Motor neuron (in vitro differentiated cells): ENCODE data around the gene KCNQ1. TPM values are rescaled to one million over a fixed set of nuclear protein-coding genes. Genes with fewer than 3 reads are reported as not detected.

Experiments
- ATAC-seq, 8 experiments: fragments of 200-7000 bp; cut with Tn5 transposase; replicated peaks in 6 of 8; 2 replicates each; pipeline ENCODE4 v1.8.0; 2021; ENCODE audit warnings: mild to moderate bottlenecking in 8 of 8, moderate library complexity in 8 of 8
- H3K27ac ChIP-seq, 2 donors: fragments of 250-450 bp; sonication (Bioruptor Pico); 2 replicates each; pipeline ENCODE4 v1.9.0; 2021; ENCODE audit warnings: antibody characterized with exemption in 2 of 2, mild to moderate bottlenecking in 2 of 2, moderate library complexity in 1 of 2
- H3K4me1 ChIP-seq, 2 donors: fragments of 250-450 bp; sonication (Bioruptor Pico); replicated peaks in 1 of 2; 2 replicates each; pipeline ENCODE4 v1.6.1; 2021; ENCODE audit warnings: antibody characterized with exemption in 2 of 2, mild to moderate bottlenecking in 2 of 2, moderate library complexity in 1 of 2
- H3K4me3 ChIP-seq, 5 donors: fragments of 250-450 bp; sonication (Bioruptor Pico); 2 replicates each; pipeline ENCODE4 v1.9.0; 2021; ENCODE audit warnings: antibody characterized with exemption in 5 of 5, mild to moderate bottlenecking in 5 of 5, moderate library complexity in 4 of 5
- WGBS, 10 experiments: fragments of 450-650 bp; shearing (Covaris generic); methylation state at CpG; one replicate each; pipeline ENCODE4 v1.0.0; 2022; 5-methylcytosine and 5-hydroxymethylcytosine counted together
- in situ Hi-C, 9 experiments: fragments of 400-800 bp; cut with MboI; loops; one replicate each; pipeline ENCODE4 v1.15.0; 2021; ENCODE audit warnings: low sequenced_read_pairs in 9 of 9, low pct_unique_long_range_greater_than_20kb in 2 of 9; ENCODE audit not compliant: unreplicated experiment in 9 of 9
- total RNA-seq, 8 experiments: library from RNA; unstranded; fragments of 300-600 nt; gene quantifications; 2 replicates each; pipeline versions ENCODE4 v1.2.3 to v1.2.4, GENCODE V29; 2022

Gene KCNQ1
- total RNA-seq, 8 experiments from 2014 or later: 0.04 to 0.66 (median 0.20) TPM; not detected in 2

DNA sequence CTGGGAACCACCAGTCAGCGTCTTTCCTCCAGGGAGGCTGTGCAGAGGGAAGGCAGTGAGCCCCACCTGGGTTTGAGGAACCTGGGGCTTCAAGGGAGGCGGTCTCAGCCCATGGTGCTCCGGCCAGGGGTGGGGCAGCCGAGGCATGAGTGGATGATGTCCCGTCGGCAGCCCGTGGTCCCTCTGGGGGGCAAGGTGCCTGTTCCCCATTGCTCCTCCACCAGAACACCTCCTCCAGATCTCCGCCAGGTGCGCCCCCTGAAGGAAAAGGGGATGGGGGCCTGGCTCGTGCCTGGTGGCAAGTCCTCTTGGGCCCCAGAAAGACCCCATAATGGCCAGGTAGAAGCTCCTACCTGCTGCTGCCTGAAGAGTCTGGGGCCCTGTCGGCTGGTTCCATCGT, 94.1 kb downstream of the KCNQ1 start:
- Histone ChIP-seq H3K4me1 (peaks cover 5% of the 10 kb centered on the region in 2 donors), H3K4me3 (no peak overlapping the region), H3K27ac (no peak overlapping the region)
- in situ Hi-C loops: loop anchor here in 8 of 9 experiments (10.0 to 25.0 kb wide), 3 partner anchors 346 to 356 kb away; partner anchors contain the start of gene CDKN1C (in 2 of the 8)
- 89 to 100% methylated on average over 2 to 6 of the region's 12 CpGs; no CpG with 5 or more reads in 8 of the 10 experiments for WGBS, 10 experiments
- no peak for ATAC-seq

DNA sequence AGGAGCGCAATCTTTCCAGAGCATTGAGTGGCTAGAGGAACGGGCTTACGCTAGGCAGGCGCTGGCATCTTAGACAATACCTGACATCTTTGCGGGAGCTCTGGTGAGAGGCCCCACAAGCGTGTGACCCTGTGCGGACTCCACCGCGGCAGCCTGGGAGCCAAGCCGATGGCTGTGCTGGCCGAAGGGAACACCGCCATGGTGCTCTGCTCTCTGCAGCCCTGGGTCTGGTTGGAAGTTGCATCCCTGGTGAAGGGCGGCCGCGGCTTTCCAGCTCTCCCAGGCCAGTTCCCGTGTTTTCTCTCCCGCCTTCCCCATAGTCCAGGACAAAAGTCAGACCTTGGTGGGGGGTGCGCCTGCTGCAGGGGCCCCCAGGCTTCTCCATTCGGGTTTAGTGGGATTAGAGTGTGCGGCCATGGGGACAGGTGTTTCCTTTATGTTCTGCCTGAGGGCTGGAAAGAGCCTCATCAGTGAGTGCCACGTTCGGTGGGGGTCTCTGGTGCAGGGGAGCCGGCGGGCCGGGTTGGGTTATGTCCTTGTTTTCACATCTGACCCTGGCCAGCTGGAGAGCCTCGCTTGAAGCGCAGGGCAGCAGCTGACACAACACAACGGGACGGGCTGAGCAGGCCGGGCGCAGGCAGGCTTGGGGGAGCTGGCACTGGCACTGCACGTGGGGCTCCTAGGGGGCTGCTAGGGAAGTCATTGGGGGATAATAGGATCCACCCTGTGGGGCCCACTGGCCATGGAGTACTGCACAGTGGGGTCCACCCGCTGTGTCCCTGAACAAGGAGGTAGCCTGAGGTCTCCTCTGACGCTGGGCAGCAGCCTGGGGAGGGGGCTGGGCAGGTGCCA, 94.8 kb downstream of the KCNQ1 start:
- in situ Hi-C loops: loop anchor here in 8 of 9 experiments (10.0 to 25.0 kb wide), 3 partner anchors 345 to 355 kb away; partner anchors contain the start of gene CDKN1C (in 2 of the 8)
- no peak overlapping the region for H3K27ac ChIP-seq
- peaks cover 0 to 3% of the 10 kb centered on the region in 2 donors for H3K4me1 ChIP-seq
- WGBS, 10 experiments: 68 to 96% (median 80%) methylated on average over 1 to 10 of the region's 34 CpGs; no CpG with 5 or more reads in 3 of the 10 experiments
- ATAC-seq: no peak
- H3K4me3 ChIP-seq: no peak overlapping the region

DNA sequence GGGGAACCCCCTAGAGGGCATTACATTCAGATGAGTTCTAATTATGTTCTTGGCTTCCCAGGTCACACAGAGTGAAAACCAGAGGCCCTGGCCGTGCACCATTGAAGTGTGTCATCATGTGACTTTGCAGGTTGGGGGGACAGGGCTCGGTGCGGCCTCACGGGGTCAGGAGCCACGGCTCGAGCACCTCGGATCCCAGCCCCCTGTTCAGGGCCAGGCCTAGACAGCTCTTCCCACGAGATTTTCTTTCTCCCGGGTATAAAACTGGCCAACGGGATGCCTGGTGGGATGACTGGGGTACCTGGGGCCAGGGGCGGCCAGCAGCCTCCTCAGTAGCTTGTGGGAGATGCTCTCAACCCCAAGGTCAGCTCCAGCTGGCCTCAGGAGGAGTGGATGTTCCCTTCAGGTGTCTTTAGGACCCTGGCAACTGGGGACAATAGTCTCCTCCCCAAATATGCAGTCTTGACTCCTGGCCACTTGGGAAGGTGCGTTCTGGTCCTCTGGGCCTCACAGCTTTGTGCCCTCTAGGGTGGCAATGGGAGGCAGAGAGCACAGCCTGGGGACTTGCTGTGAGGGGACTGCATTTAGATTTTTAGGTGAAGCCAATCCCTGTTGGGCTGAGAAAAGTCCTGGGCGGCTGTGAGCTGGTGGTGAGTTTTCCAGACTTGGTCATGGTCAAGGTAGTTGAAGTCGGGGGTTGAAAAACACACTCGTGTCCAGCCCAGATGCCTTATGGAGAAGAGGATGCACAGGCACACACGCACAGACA, 95.6 kb downstream of the KCNQ1 start:
- no peak overlapping the region for H3K27ac ChIP-seq
- no peak overlapping the region for H3K4me3 ChIP-seq
- H3K4me1 ChIP-seq: peaks cover 0 to 3% of the 10 kb centered on the region in 2 donors
- 40 to 96% (median 79%) methylated on average over 2 to 5 of the region's 16 CpGs; no CpG with 5 or more reads in 3 of the 10 experiments for WGBS, 10 experiments
- in situ Hi-C loops: loop anchor here in 1 of 9 experiments (25.0 kb wide), 1 partner anchor 347 kb away; the partner anchor contains the start of gene CDKN1C
- no peak for ATAC-seq

DNA sequence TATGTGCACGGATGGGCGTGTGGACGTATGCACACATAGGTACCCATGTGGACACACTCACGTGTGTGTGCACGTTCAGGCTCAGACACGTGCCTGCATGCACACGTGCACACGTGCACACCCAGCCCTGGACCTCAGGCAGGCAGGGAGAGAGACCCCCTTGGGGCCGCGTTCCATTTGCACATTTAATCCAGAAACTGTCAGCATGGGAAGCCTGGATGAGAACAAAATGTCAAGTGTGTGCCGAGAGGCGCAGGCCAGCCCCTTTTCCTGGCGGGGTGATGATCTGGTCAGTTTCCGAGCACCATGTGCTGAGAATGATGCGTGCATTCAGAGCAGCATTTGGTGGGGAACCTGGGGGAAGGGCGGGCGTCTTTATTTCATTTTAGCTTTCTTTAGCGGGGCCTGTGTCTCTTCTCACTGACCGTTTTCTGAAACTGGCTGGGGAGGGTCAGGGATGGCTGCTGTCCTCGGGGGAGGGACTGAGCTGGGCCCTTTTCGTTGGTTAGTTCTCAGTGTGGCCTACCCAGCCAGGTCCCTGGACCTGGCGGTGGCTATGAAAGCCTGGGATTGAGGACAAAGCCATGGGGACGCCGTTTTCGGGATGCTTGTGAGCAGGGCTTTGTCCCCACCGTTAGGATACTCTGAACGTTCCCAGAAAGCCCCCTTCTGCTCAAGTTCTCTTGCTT, 96.3 kb downstream of the KCNQ1 start:
- 0 to 98% (median 86%) methylated on average over 1 to 12 of the region's 27 CpGs; no CpG with 5 or more reads in 3 of the 10 experiments for WGBS, 10 experiments
- ATAC-seq: peak in 1 of 8 experiments; percentile 20

DNA sequence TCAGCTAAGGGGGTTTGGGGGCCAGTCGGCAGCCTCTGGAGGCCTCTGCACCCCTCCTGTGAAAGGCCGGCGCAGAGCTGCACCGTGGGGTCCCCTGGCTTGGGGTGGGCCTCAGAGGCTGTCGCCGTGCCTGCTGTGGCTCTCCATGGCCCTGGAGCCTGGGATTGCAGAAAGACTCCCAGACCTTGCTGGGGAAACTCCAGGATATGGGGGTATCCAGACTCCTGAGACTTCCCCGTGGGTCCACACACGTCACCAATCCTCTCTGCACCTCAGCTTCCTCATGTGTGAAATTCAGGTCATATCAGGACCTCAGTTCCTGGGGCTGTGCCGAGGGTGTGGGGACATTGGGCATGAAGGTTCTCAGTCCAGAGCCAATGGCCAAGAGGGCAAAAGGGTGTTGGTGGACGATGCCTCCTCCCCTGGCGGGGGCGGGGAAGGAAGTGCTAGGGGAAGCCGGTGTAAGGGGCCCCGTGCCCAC, 97.1 kb downstream of the KCNQ1 start:
- in situ Hi-C loops: loop anchor here in 1 of 9 experiments (25.0 kb wide), 1 partner anchor 345 kb away; the partner anchor contains the start of gene CDKN1C
- 0 to 90% (median 67%) methylated on average over 1 to 4 of the region's 14 CpGs; no CpG with 5 or more reads in 5 of the 10 experiments for WGBS, 10 experiments
- Histone ChIP-seq H3K27ac (no peak overlapping the region), H3K4me1 (peaks cover 0 to 3% of the 10 kb centered on the region in 2 donors), H3K4me3 (no peak overlapping the region)
- ATAC-seq: no peak

More for the DNA sequence above, 96.3 kb downstream of the KCNQ1 start:
- no peak overlapping the region for H3K4me3 ChIP-seq
- in situ Hi-C loops: loop anchor here in 1 of 9 experiments (25.0 kb wide), 1 partner anchor 346 kb away; the partner anchor contains the start of gene CDKN1C
- no peak overlapping the region for H3K27ac ChIP-seq
- H3K4me1 ChIP-seq: peaks cover 0 to 3% of the 10 kb centered on the region in 2 donors

DNA sequence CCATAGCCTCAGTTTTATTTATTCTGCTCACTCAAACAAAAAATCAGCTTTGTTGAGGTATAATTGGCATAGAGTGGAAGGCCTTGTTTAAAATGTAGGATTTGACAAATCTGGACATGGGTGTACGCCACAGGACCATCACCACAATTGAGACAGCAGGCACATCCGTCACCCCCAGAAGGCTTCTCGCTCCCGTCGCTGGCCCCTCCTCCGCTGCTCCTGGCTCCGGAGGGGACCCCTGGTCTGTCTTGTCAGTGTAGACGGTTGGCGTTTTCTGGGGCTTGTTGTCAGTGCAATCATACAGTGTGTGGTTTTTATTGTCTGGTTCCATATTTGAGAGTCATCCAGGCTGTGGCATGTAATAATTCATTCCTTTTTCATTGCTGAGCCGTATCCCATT, 97.6 kb downstream of the KCNQ1 start:
- 60 to 100% (median 73%) methylated on average over 1 to 8 of the region's 10 CpGs; no CpG with 5 or more reads in 2 of the 10 experiments for WGBS, 10 experiments
- peaks cover 0 to 3% of the 10 kb centered on the region in 2 donors for H3K4me1 ChIP-seq
- no peak overlapping the region for H3K27ac ChIP-seq
- no peak overlapping the region for H3K4me3 ChIP-seq
- no peak for ATAC-seq
- in situ Hi-C loops: loop anchor here in 1 of 9 experiments (25.0 kb wide), 1 partner anchor 345 kb away; the partner anchor contains the start of gene CDKN1C

DNA sequence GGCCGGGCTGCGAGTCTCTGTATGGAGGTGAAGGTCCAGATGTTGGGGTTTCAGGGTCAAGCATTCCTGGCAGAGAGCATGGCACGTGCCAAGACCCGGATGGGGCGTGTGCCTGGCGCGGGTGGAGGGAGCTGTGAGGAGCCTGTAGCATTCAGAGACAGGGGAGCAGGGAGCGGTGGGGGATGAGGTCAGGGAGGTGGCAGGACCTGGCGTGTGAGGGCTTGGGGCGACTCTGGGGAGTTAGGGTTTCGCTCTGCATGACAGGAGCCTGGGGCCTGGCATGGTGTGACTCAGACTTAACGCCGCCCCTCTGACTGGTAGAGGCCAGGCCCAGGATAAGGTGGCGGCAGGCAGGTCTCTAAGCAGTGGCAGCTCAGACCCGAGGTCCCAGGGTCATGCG, 103.0 kb downstream of the KCNQ1 start:
- Histone ChIP-seq H3K27ac (no peak overlapping the region), H3K4me1 (no peaks in the 10 kb centered on the region), H3K4me3 (no peak overlapping the region)
- 81 to 100% (median 93%) methylated on average over 2 to 5 of the region's 16 CpGs; no CpG with 5 or more reads in 6 of the 10 experiments for WGBS, 10 experiments
- no peak for ATAC-seq
- in situ Hi-C loops: loop anchor here in 1 of 9 experiments (25.0 kb wide), 1 partner anchor 339 kb away; the partner anchor contains the start of gene CDKN1C

DNA sequence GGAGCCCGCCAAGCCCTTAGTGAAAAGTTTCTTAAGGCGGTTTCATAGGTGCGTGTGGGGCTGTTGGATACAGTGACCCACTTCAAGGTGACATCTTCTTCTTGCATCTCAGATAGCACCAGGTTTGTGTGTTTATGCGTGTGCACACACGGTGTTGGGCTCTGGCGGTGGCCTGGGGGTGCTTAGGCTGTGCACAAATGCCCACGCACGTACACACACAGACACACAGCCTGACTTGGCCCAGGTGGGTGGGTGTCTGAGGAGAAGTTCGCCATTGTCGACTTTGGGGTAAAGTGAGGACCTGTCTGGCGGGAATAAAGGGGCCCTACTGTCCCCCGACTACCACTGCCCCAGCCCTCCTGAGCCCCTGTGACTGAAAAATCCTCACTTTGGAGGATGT, 103.8 kb downstream of the KCNQ1 start:
- in situ Hi-C loops: loop anchor here in 1 of 9 experiments (25.0 kb wide), 1 partner anchor 339 kb away; the partner anchor contains the start of gene CDKN1C
- Histone ChIP-seq H3K27ac (no peak overlapping the region), H3K4me3 (no peak overlapping the region), H3K4me1 (no peaks in the 10 kb centered on the region)
- 80 to 100% (median 93%) methylated on average over 1 to 7 of the region's 12 CpGs; no CpG with 5 or more reads in 3 of the 10 experiments for WGBS, 10 experiments
- ATAC-seq: no peak

DNA sequence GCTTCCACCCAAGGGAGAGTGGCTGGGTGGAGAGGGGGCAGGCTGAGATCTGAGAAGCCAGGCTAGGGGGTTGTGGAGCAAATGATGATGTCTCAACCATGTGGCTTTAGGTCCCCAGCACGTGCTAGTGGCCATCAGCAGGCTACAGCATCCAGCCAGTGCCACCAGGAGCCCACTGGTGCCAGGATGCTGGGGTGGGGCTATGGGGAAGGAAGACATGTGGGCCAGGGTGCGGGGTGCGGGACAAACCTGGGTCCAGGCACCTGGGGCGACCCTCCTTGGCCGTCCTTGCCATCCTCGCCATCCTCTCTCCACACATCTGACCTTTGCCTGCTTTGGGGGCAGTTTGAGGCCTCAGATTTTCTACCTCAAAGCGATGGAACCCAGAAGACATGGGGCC, 104.3 kb downstream of the KCNQ1 start:
- in situ Hi-C loops: loop anchor here in 1 of 9 experiments (25.0 kb wide), 1 partner anchor 338 kb away; the partner anchor contains the start of gene CDKN1C
- 80 to 100% methylated on average over 1 to 2 of the region's 7 CpGs; no CpG with 5 or more reads in 8 of the 10 experiments for WGBS, 10 experiments

DNA sequence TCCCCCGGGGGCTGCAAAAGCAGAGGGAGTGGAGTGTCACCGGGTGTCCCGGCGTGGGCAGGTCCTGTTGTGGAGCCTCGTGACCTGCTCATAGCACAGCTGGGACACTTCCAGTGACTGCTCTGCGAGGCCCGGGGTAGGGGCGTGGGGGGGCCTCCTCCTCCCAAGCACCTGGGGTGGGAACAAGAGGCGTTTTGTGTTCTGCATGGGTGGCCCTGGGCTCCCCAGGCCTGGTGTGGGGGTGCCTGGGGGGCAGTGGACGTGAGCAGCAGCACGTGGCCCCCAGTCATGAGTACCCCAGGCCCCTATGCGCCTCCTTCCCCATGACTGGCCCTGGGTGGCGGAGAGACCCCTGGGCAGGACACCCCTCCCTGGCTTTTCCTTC, 104.7 kb downstream of the KCNQ1 start:
- Histone ChIP-seq H3K4me1 (no peaks in the 10 kb centered on the region), H3K4me3 (no peak overlapping the region), H3K27ac (no peak overlapping the region)
- WGBS, 10 experiments: no CpG with 5 or more reads among the region's 13 CpGs
- in situ Hi-C loops: loop anchor here in 1 of 9 experiments (25.0 kb wide), 1 partner anchor 338 kb away; the partner anchor contains the start of gene CDKN1C
- ATAC-seq: no peak

More for the DNA sequence above, 104.3 kb downstream of the KCNQ1 start:
- ATAC-seq: no peak
- Histone ChIP-seq H3K27ac (no peak overlapping the region), H3K4me3 (no peak overlapping the region), H3K4me1 (no peaks in the 10 kb centered on the region)

DNA sequence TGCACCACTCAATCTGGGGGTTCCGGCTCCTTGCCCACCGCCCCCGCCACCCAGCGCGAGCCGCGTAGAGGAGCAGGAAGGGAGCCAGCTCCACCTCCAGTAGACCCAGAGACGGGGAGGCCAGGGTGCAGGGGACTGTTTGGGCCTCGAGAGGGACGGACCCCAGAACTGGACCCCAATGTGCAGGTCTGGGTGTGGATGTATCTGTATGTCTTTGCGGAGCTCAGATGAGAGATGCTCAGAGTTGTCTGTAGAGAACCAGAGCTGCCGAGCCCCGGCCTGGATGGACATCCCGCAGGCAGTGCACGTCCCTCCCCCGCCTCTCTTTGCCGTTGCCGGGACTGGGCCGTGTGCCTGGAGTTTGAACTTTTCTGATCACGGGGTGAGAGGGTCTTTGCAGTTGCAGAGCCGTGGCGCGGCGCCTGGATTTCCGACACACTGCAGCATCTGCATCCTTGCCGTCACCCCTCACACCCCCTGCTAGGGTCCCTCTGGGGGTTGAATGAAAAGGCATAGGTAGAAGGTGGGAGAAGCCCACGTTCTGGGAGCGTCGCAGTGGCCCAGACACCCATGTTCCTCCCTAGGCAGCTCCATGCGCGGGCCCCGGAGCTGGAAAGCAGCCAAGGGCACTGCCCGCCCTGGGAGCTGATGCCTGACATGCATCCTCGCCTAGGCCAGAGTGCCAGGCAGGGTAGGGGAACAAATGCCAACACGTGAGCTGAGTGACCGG, 105.2 kb downstream of the KCNQ1 start:
- in situ Hi-C loops: loop anchor here in 1 of 9 experiments (25.0 kb wide), 1 partner anchor 337 kb away; the partner anchor contains the start of gene CDKN1C
- 0 to 100% (median 81%) methylated on average over 1 to 7 of the region's 36 CpGs; no CpG with 5 or more reads in 4 of the 10 experiments for WGBS, 10 experiments
- Histone ChIP-seq H3K4me3 (no peak overlapping the region), H3K27ac (no peak overlapping the region), H3K4me1 (no peaks in the 10 kb centered on the region)
- ATAC-seq: no peak
